Right lobe of liver (tissue), 6 donors: ENCODE measurements around the gene PTH1R. TPM values are rescaled to one million over a fixed set of nuclear protein-coding genes. Genes with fewer than 3 reads are reported as not detected.

Experiments used
- ATAC-seq, 4 donors: fragments of 200-7000 bp; cut with Tn5 transposase; one replicate each; pipeline ENCODE4 v1.9.1; 2020; ENCODE audit warnings: mild to moderate bottlenecking in 4 of 4, moderate library complexity in 4 of 4
- DNase-seq, 3 donors: peaks; one replicate each; pipeline ENCODE4 v3.0.0-alpha.2; 2020
- H3K27ac ChIP-seq, 3 donors: fragments of 200-600 bp; one replicate each; pipeline ENCODE4 v1.8.0; 2022
- H3K27me3 ChIP-seq, 2 donors: fragments of 200-600 bp; one replicate each; pipeline ENCODE4 v1.8.0; 2022
- H3K36me3 ChIP-seq, 4 donors: fragments of 200-600 bp; sonication (generic) in 1 of 4; one replicate each; pipeline versions ENCODE4 v1.5.1 to v1.8.0; 2017 to 2022; ENCODE audit warnings: control low read depth in 1 of 4
- H3K4me1 ChIP-seq, 4 donors: fragments of 200-600 bp; sonication (generic) in 1 of 4; one replicate each; pipeline versions ENCODE4 v1.5.1 to v1.8.0; 2017 to 2022; ENCODE audit warnings: control low read depth in 1 of 4
- H3K4me3 ChIP-seq, 3 donors: fragments of 200-600 bp; one replicate each; pipeline ENCODE4 v1.8.0; 2022
- H3K9me3 ChIP-seq, 4 donors: fragments of 200-600 bp; sonication (generic) in 1 of 4; one replicate each; pipeline versions ENCODE4 v1.5.1 to v1.8.0; 2017 to 2022; ENCODE audit warnings: control low read depth in 1 of 4
- POLR2A ChIP-seq: fragments of 450-650 bp; IDR thresholded peaks from one replicate; pipeline ENCODE4 v1.6.1; 2017; ENCODE audit warnings: antibody characterized with exemption, mild to moderate bottlenecking
- WGBS: methylation state at CpG from one replicate; pipeline ENCODE4 v1.1.6; 2018; ENCODE audit warnings: low coverage, low lambda C conversion rate; ENCODE audit not compliant: insufficient coverage; ENCODE audit errors: missing lambda C conversion rate; 5-methylcytosine and 5-hydroxymethylcytosine counted together
- intact Hi-C, 2 donors: fragments of 100-400 bp; cut with DNase I; formaldehyde crosslinking; loops; one replicate each; pipeline versions ENCODE4 v1.11.2 to v1.14.1; 2022
- total RNA-seq, 6 experiments: library from RNA; depleted of rRNA in 2 of 6; stranded (reverse); fragments of >200 nt in 2 of 6; fragmentation: NEBNext Ultra II Directional in 3 of 6; extraction: Animal tissue kit (Norgen Biotek cat#: 25700) in 3 of 6; gene quantifications; one replicate each; pipeline versions ENCODE4 v1.1.0 to v1.2.4, GENCODE V29; 2016 to 2023
- TF ChIP-seq, protein P1 (sequence below), 4 donors: fragments of 200-600 bp in 3 of 4; fragments of 450-650 bp in 1 of 4; IDR thresholded peaks; one replicate each; pipeline versions ENCODE4 v1.5.1 to v1.8.0; 2016 to 2022; ENCODE audit warnings: antibody characterized with exemption in 4 of 4, mild to moderate bottlenecking in 2 of 4
- donor health status: DM: no; HTN: yes; CAD: no.
- donor health status: DM: no; HTN: no; CAD: no.
- donor health status: DM: no; HTN: no; CAD: no.
- donor health status: DM: no; HTN: yes; CAD: no.
- donor health status: DM: no; HTN: yes; CAD: no.

The PTH1R gene
- total RNA-seq, 6 experiments from 2014 or later: 6.1 to 32.5 (median 16.0) TPM

DNA sequence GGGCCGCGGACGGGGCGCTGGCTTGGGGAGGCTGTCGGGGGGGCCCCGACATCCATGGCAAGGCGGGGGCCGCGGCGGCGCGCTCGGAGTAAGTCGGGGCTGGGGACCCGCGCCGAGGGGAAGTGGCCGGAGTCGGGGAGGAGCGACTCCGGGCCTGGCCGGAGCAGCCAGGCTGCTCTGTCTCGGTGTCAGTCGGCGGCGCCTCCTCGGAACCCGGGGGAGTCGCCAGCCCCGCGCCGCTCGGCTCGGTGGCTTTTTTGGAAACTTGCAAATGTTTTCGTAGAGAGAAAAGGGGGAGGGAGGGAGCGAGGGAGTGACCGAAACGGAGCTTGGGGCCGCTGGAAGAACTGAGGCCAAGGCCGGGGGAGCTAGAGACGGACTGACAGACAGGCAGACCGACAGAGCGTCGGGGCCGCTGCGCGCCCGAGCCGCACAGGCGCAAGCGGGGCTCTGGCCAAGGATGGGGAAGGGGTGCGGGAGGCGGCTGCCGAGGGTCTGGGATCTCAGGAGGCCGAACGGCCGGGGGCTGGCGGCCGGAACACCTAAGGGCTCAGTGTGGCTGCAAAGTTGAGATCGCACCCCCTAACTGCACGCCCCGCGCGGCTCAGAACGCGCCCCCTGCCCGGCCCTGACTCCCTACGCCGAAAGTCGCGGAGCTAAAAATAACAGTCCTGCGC lies 5.0 kb downstream of the PTH1R start:
- WGBS: 0% methylated on average over 36 of the region's 72 CpGs
- Histone ChIP-seq H3K4me3 (peak overlapping the region; percentile 29 to 46 (median 40)), H3K27ac (peak overlapping the region; percentile 21 to 63 (median 37)), H3K4me1 (peaks cover 0 to 16% (median 0%) of the 10 kb centered on the region in 4 donors), H3K9me3 (no peaks in the 10 kb centered on the region), H3K36me3 (no peaks in the 10 kb centered on the region), H3K27me3 (no peaks in the 10 kb centered on the region)
- ATAC-seq (peak; percentile 21 to 51 (median 27)), DNase-seq (no peak)
- intact Hi-C loops: no loop called here
- TF ChIP-seq, protein P1, sequence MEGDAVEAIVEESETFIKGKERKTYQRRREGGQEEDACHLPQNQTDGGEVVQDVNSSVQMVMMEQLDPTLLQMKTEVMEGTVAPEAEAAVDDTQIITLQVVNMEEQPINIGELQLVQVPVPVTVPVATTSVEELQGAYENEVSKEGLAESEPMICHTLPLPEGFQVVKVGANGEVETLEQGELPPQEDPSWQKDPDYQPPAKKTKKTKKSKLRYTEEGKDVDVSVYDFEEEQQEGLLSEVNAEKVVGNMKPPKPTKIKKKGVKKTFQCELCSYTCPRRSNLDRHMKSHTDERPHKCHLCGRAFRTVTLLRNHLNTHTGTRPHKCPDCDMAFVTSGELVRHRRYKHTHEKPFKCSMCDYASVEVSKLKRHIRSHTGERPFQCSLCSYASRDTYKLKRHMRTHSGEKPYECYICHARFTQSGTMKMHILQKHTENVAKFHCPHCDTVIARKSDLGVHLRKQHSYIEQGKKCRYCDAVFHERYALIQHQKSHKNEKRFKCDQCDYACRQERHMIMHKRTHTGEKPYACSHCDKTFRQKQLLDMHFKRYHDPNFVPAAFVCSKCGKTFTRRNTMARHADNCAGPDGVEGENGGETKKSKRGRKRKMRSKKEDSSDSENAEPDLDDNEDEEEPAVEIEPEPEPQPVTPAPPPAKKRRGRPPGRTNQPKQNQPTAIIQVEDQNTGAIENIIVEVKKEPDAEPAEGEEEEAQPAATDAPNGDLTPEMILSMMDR (IDR thresholded peaks at IDR 0.05): no peak
- TF ChIP-seq POLR2A: no peak

GRCh38 chr3:46883054-46883829 lies 5.7 kb downstream of the PTH1R start:
- H3K27me3 ChIP-seq: no peaks in the 10 kb centered on the region
- no peaks in the 10 kb centered on the region for H3K9me3 ChIP-seq
- WGBS: 1% methylated on average over 30 of the region's 78 CpGs
- ATAC-seq (peak; percentile 17 to 60 (median 40)), DNase-seq (no peak)
- TF ChIP-seq, protein P1 (IDR thresholded peaks at IDR 0.05): no peak
- TF ChIP-seq POLR2A: no peak
- H3K27ac ChIP-seq: no peak overlapping the region
- peaks cover 0 to 16% (median 0%) of the 10 kb centered on the region in 4 donors for H3K4me1 ChIP-seq
- no peaks in the 10 kb centered on the region for H3K36me3 ChIP-seq
- H3K4me3 ChIP-seq: peak overlapping the region; percentile 29 to 46 (median 40)
- intact Hi-C loops: no loop called here

GRCh38 chr3:46883830-46884185 lies 6.3 kb downstream of the PTH1R start:
- H3K27me3 ChIP-seq: no peaks in the 10 kb centered on the region
- peak overlapping the region in 2 of 3 donors; percentile 40 to 46 for H3K4me3 ChIP-seq
- TF ChIP-seq, protein P1 (IDR thresholded peaks at IDR 0.05): no peak
- TF ChIP-seq POLR2A: no peak
- H3K27ac ChIP-seq: no peak overlapping the region
- intact Hi-C loops: no loop called here
- DNase-seq: no peak
- WGBS: 50% methylated on average over 2 of the region's 4 CpGs
- peaks cover 0 to 16% (median 0%) of the 10 kb centered on the region in 4 donors for H3K4me1 ChIP-seq
- ATAC-seq: no peak
- no peaks in the 10 kb centered on the region for H3K36me3 ChIP-seq
- H3K9me3 ChIP-seq: no peaks in the 10 kb centered on the region

DNA sequence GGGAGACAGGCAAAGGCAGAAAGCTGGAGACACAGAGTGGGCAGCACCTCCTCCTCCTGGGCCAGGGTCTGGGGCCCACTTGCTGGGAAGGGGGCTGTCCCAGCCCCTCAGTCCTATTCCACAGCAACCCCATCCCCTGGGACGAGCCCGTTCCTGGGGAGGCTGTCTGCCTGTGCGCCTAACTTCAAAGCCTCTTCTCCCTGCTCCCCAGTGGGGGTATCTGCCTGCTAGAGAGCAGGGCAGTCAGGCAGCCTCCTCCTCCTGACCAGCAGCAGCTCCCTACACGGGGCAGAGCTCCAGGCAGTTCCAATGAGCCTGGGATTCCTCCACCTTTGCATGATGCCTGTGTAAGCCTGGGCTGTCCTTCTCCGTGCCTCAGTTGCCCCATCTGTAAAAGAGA lies 6.9 kb downstream of the PTH1R start:
- peak overlapping the region in 2 of 3 donors; percentile 40 to 46 for H3K4me3 ChIP-seq
- no peaks in the 10 kb centered on the region for H3K27me3 ChIP-seq
- H3K27ac ChIP-seq: no peak overlapping the region
- H3K9me3 ChIP-seq: no peaks in the 10 kb centered on the region
- ATAC-seq: no peak
- DNase-seq: no peak
- no peak for TF ChIP-seq POLR2A
- TF ChIP-seq, protein P1 (IDR thresholded peaks at IDR 0.05): no peak
- no peaks in the 10 kb centered on the region for H3K36me3 ChIP-seq
- intact Hi-C loops: no loop called here
- H3K4me1 ChIP-seq: peaks cover 0 to 16% (median 0%) of the 10 kb centered on the region in 4 donors
- no CpG with 5 or more reads among the region's 5 CpGs for WGBS
